Peyer's patch (tissue), 4 donors: ENCODE results near the gene VPS36.

ENCODE experiments used
- CTCF ChIP-seq, 6 experiments: fragments of 450-650 bp in 4 of 6; fragments of 200-600 bp in 2 of 6; sonication (generic) in 1 of 6; IDR thresholded peaks; one replicate each; pipeline ENCODE4 v1.5.1; 2017 to 2019; ENCODE audit warnings: antibody characterized with exemption in 6 of 6, mild to moderate bottlenecking in 3 of 6, moderate library complexity in 1 of 6
- POLR2A ChIP-seq, 2 donors: fragments of 450-650 bp; IDR thresholded peaks; one replicate each; pipeline ENCODE4 v1.5.1; 2017; ENCODE audit warnings: antibody characterized with exemption in 2 of 2, mild to moderate bottlenecking in 2 of 2, moderate library complexity in 2 of 2

GRCh38 chr13:52432456-52432855, 18.0 kb downstream of the VPS36 start:
- TF ChIP-seq CTCF (IDR thresholded peaks at IDR 0.05), result no peak
- no peak for TF ChIP-seq POLR2A (IDR thresholded peaks at IDR 0.05)
